Measurements from ENCODE around the gene HPDL. TPM values are rescaled to one million over a fixed set of nuclear protein-coding genes. Genes with fewer than 3 reads are reported as not detected.
A peak's percentile ranks its signal among the peaks of the same experiment; 100 is the strongest.
"Not testable (repeated sequence)": the region's sequence is repeated elsewhere in the genome, so short reads cannot be mapped to it uniquely, and the experiment has no call there.

HPDL gene
- total and polyA plus RNA-seq, 9 donors = 0.12 to 2.0 (median 1.2) TPM; not detected in 1

- no peaks in the 10 kb centered on the region for H3K27me3 ChIP-seq
- DNase-seq = no peak
- 74 to 86% (median 82%) methylated on average over 4 of the region's 4 CpGs for WGBS, 3 donors
- H3K4me3 ChIP-seq = no peak overlapping the region
- TF ChIP-seq POLR2A (IDR thresholded peaks at IDR 0.05) (no peak), CTCF (IDR thresholded peaks at IDR 0.05) (no peak), EP300 (IDR thresholded peaks at IDR 0.05) (no peak)
- no peaks in the 10 kb centered on the region for H3K36me3 ChIP-seq
- no peak overlapping the region for H3K27ac ChIP-seq
- peaks cover 2% of the 10 kb centered on the region for H3K4me1 ChIP-seq (ENCODE audit: insufficient read depth)
- H3K9me3 ChIP-seq = no peaks in the 10 kb centered on the region
- intact Hi-C loops (cut with DNase I) = loop anchor here in 3 of 4 donors (2.0 to 10.0 kb wide), 3 partner anchors 141 to 211 kb away; no protein-coding TSS in a partner anchor
Measured at GRCh38 chr1:45356186-45356585, 29.5 kb downstream of the HPDL start.

- intact Hi-C loops (cut with DNase I) = loop anchor here (1.0 to 10.0 kb wide), 5 partner anchors 132 to 515 kb away; partner anchors contain the start of gene TESK2 (in 2 of the 4)
- H3K4me3 ChIP-seq = no peak overlapping the region
- TF ChIP-seq EP300 (IDR thresholded peaks at IDR 0.05) (no peak), CTCF (IDR thresholded peaks at IDR 0.05) (peak in 2 of 3 donors; percentile 70 to 78)
- peak overlapping the region; percentile 31 to 52 for H3K27ac ChIP-seq
- H3K27me3 ChIP-seq = no peaks in the 10 kb centered on the region
- peaks cover 1% of the 10 kb centered on the region for H3K4me1 ChIP-seq (ENCODE audit: insufficient read depth)
- WGBS, 3 donors = 12 to 15% (median 12%) methylated on average over 7 of the region's 7 CpGs
- DNase-seq = peak; percentile 59 to 81 (median 69)
- no peaks in the 10 kb centered on the region for H3K36me3 ChIP-seq
- H3K9me3 ChIP-seq = no peaks in the 10 kb centered on the region
Measured at GRCh38 chr1:45359882-45360513, 33.3 kb downstream of the HPDL start.

GRCh38 chr1:45360981-45361380 is 34.3 kb downstream of the HPDL start:
- Histone ChIP-seq H3K4me3 (peak overlapping the region; percentile 4), H3K27ac (peak overlapping the region in 1 of 2 donors; percentile 52)
- H3K9me3 ChIP-seq; H3K4me1 ChIP-seq (ENCODE audit: insufficient read depth); H3K27me3 ChIP-seq; H3K36me3 ChIP-seq: not testable (repeated sequence)
- DNase-seq = peak in 2 of 5 donors; percentile 39 to 45
- intact Hi-C loops (cut with DNase I) = loop anchor here (1.0 to 10.0 kb wide), 3 partner anchors 131 to 514 kb away; partner anchors contain the start of gene TESK2 (in 2 of the 4)
- 15 to 34% (median 18%) methylated on average over 7 of the region's 7 CpGs for WGBS, 3 donors

- intact Hi-C loops (cut with DNase I) = loop anchor here in 3 of 4 donors (5.0 to 10.0 kb wide), 2 partner anchors 128 to 511 kb away; partner anchors contain the start of gene TESK2 (in 2 of the 3)
Measured at GRCh38 chr1:45364294-45364693, 37.6 kb downstream of the HPDL start.

More at GRCh38 chr1:45364294-45364693, 37.6 kb downstream of the HPDL start:
- Histone ChIP-seq H3K4me3 (no peak overlapping the region), H3K36me3 (no peaks in the 10 kb centered on the region), H3K4me1 (ENCODE audit: insufficient read depth) (peaks cover 1% of the 10 kb centered on the region), H3K27ac (no peak overlapping the region), H3K27me3 (no peaks in the 10 kb centered on the region), H3K9me3 (no peaks in the 10 kb centered on the region)
- WGBS, 3 donors = 91 to 94% (median 94%) methylated on average over 2 of the region's 2 CpGs
- TF ChIP-seq EP300 (IDR thresholded peaks at IDR 0.05) (no peak), CTCF (IDR thresholded peaks at IDR 0.05) (no peak), POLR2A (IDR thresholded peaks at IDR 0.05) (no peak)
- no peak for DNase-seq

Measured in ovary (tissue), 9 donors.